Kidney (tissue), 14 donors: ENCODE data around the gene NRP2. TPM values are rescaled to one million over a fixed set of nuclear protein-coding genes. Genes with fewer than 3 reads are reported as not detected.

ENCODE experiments used
- DNase-seq, 5 donors: peaks; one replicate each; pipeline ENCODE4 v3.0.0-alpha.2; 2013 to 2020
- FAIRE-seq: peaks from 2 replicates; lab custom pipeline; 2012; peaks lifted over from hg19 to GRCh38; lab: Jason Lieb, UNC
- H3K27ac ChIP-seq, 2 donors: one replicate each; pipeline ENCODE4 v1.7.0; 2013; ENCODE audit warnings: low read depth in 2 of 2, low read length in 2 of 2, inconsistent platforms in 1 of 2
- H3K27me3 ChIP-seq: one replicate; pipeline ENCODE4 v1.7.1; 2013; ENCODE audit warnings: low read length, inconsistent platforms; ENCODE audit not compliant: control insufficient read depth, insufficient read depth
- H3K36me3 ChIP-seq, 3 donors: one replicate each; pipeline versions ENCODE4 v1.7.0 to v1.7.1; 2013; ENCODE audit warnings: low read length in 3 of 3, control low read depth in 1 of 3, inconsistent platforms in 1 of 3; ENCODE audit not compliant: insufficient read depth in 3 of 3, control insufficient read depth in 2 of 3
- H3K4me1 ChIP-seq, 3 donors: one replicate each; pipeline versions ENCODE4 v1.7.0 to v1.7.1; 2013; ENCODE audit warnings: low read length in 3 of 3, inconsistent platforms in 1 of 3, low read depth in 1 of 3; ENCODE audit not compliant: control insufficient read depth in 2 of 3, insufficient read depth in 2 of 3
- H3K4me3 ChIP-seq, 3 donors: one replicate each; pipeline versions ENCODE4 v1.7.0 to v1.8.1; 2013; ENCODE audit warnings: low read length in 3 of 3, control low read depth in 1 of 3, inconsistent platforms in 1 of 3
- H3K9ac ChIP-seq, 3 donors: one replicate each; pipeline versions ENCODE4 v1.7.0 to v1.7.1; 2013; ENCODE audit warnings: low read length in 3 of 3, control low read depth in 1 of 3, inconsistent platforms in 1 of 3
- H3K9me3 ChIP-seq, 3 donors: one replicate each; pipeline versions ENCODE4 v1.7.0 to v1.7.1; 2013; ENCODE audit warnings: low read length in 3 of 3, control low read depth in 1 of 3, inconsistent platforms in 1 of 3; ENCODE audit not compliant: control insufficient read depth in 2 of 3, insufficient read depth in 1 of 3
- CTCF ChIP-seq: IDR thresholded peaks from 3 replicates; pipeline ENCODE4 v1.5.1; 2012; ENCODE audit warnings: mild to moderate bottlenecking, moderate library complexity, borderline replicate concordance; ENCODE audit not compliant: insufficient read depth; ENCODE audit errors: extremely low read depth
- intact Hi-C: fragments of 100-400 bp; cut with DNase I; formaldehyde crosslinking; loops from one replicate; pipeline ENCODE4 v1.11.1; 2022
- polyA plus RNA-seq: library from polyadenylated mRNA; stranded (reverse); fragments of 350-450 nt; fragmentation: Illumina TruSeq; extraction: RNeasy Lipid Tissue Mini Kit (QIAGEN cat#74804); gene quantifications from one replicate; pipeline ENCODE4 v1.2.3, GENCODE V29; 2014; ENCODE audit warnings: low read depth, low replicate concordance; ENCODE audit not compliant: insufficient read depth
- total RNA-seq: library from RNA; stranded (reverse); fragmentation: NEBNext Ultra II Directional; extraction: Animal tissue kit (Norgen Biotek cat#: 25700); gene quantifications from one replicate; pipeline ENCODE4 v1.2.1, GENCODE V29; 2021
- donor health status: control.
- donor health status: control.
- donor health status: control.
- donor health status: control.
- donor health status: control.
- donor health status: DM: yes; HTN: yes; CAD: no.
- donor health status: Normal renal cell carcinoma (clear cell type).

NRP2 gene
- total and polyA plus RNA-seq, 2 donors from 2014 or later, result 2.3 to 37.7 TPM

- Histone ChIP-seq H3K9ac (no peak overlapping the region), H3K4me1 (peaks cover under 1 to 8% (median 3%) of the 10 kb centered on the region in 3 donors), H3K27ac (peak overlapping the region in 1 of 2 donors; percentile 56), H3K9me3 (no peaks in the 10 kb centered on the region), H3K27me3 (no peaks in the 10 kb centered on the region), H3K36me3 (no peaks in the 10 kb centered on the region), H3K4me3 (no peak overlapping the region)
- FAIRE-seq (no peak), DNase-seq (peak in 3 of 5 donors; percentile 47 to 66 (median 60))
- no peak for TF ChIP-seq CTCF
- intact Hi-C loops, result no loop called here
These were observed 23.4 kb downstream of the NRP2 start for GRCh38 chr2:205705511-205706349.

- Histone ChIP-seq H3K9me3 (no peaks in the 10 kb centered on the region), H3K36me3 (no peaks in the 10 kb centered on the region), H3K4me1 (peaks cover 0 to 8% (median 3%) of the 10 kb centered on the region in 3 donors), H3K27me3 (no peaks in the 10 kb centered on the region), H3K9ac (no peak overlapping the region), H3K27ac (peak overlapping the region in 1 of 2 donors; percentile 56), H3K4me3 (no peak overlapping the region)
- DNase-seq, result peak; percentile 76 to 89 (median 86)
- no peak for FAIRE-seq
- TF ChIP-seq CTCF, result no peak
- intact Hi-C loops, result no loop called here
These were observed 24.6 kb downstream of the NRP2 start for GRCh38 chr2:205706769-205707381.

- Histone ChIP-seq H3K9me3 (no peaks in the 10 kb centered on the region), H3K9ac (no peak overlapping the region), H3K4me3 (no peak overlapping the region), H3K36me3 (no peaks in the 10 kb centered on the region), H3K4me1 (peaks cover 0 to 3% (median 3%) of the 10 kb centered on the region in 3 donors), H3K27me3 (no peaks in the 10 kb centered on the region), H3K27ac (peak overlapping the region in 1 of 2 donors; percentile 29)
- TF ChIP-seq CTCF, result no peak
- no peak for FAIRE-seq
- intact Hi-C loops, result no loop called here
- peak in 1 of 5 donors; percentile 41 for DNase-seq
These were observed 25.9 kb downstream of the NRP2 start for GRCh38 chr2:205708231-205708631.
